AG04449 (cell line): ENCODE measurements around the gene PXDC1.

ENCODE experiments used
- CTCF ChIA-PET: fragments of 350-600 bp; formaldehyde crosslinking; extraction: SDS; loops from one replicate; lab custom pipeline; 2021; ENCODE audit warnings: antibody characterized with exemption; lab: Yijun Ruan, JAX
- POLR2A ChIA-PET: fragments of 400-600, 350-600 bp; formaldehyde crosslinking; extraction: SDS; loops from one replicate; lab custom pipeline; 2020; ENCODE audit warnings: antibody characterized with exemption, inconsistent platforms; lab: Yijun Ruan, JAX
- DNase-seq: peaks from one replicate; pipeline ENCODE4 v3.0.0-alpha.2; 2010; ENCODE audit warnings: low read depth, low spot score
- H3K4me3 ChIP-seq: 2 replicates; pipeline ENCODE4 v1.5.1; 2011; ENCODE audit warnings: low read depth, mild to moderate bottlenecking, control low read depth, low read length
- CTCF ChIP-seq: IDR thresholded peaks from one replicate; pipeline ENCODE4 v1.5.1; 2011; ENCODE audit warnings: mild to moderate bottlenecking, moderate library complexity, low read length, control low read depth, inconsistent platforms; ENCODE audit not compliant: insufficient read depth; ENCODE audit errors: missing control alignments

PXDC1 gene

GRCh38 chr6:3715285-3715684 lies 36.2 kb downstream of the PXDC1 start:
- no peak overlapping the region for H3K4me3 ChIP-seq
- ChIA-PET POLR2A (no interaction called here), CTCF (interaction anchor here (1.1 to 1.6 kb wide), 2 partner anchors 15 to 435 kb away, joined by 4 to 5 read pairs; no protein-coding TSS in a partner anchor)
- no peak for TF ChIP-seq CTCF
- DNase-seq, result no peak

GRCh38 chr6:3714768-3715167 lies 36.7 kb downstream of the PXDC1 start:
- no peak for DNase-seq
- POLR2A ChIA-PET, result no interaction called here
- no peak for TF ChIP-seq CTCF
- CTCF ChIA-PET, result interaction anchor here (1.1 to 1.6 kb wide), 2 partner anchors 16 to 435 kb away, joined by 4 to 5 read pairs; no protein-coding TSS in a partner anchor
- no peak overlapping the region for H3K4me3 ChIP-seq

- CTCF ChIA-PET, result interaction anchor here (1.6 kb wide), 1 partner anchor 434 kb away, joined by 5 read pairs; no protein-coding TSS in a partner anchor
Measured at GRCh38 chr6:3714111-3714510, 37.4 kb downstream of the PXDC1 start.

GRCh38 chr6:3712827-3713665 lies 38.5 kb downstream of the PXDC1 start:
- H3K4me3 ChIP-seq, result no peak overlapping the region
- no peak for TF ChIP-seq CTCF
- ChIA-PET POLR2A (no interaction called here), CTCF (interaction anchor here (0.8 to 1.1 kb wide), 2 partner anchors 9 to 302 kb away, joined by 3 read pairs; no protein-coding TSS in a partner anchor)
- no peak for DNase-seq

More at GRCh38 chr6:3714111-3714510, 37.4 kb downstream of the PXDC1 start:
- no peak overlapping the region for H3K4me3 ChIP-seq
- TF ChIP-seq CTCF, result no peak
- POLR2A ChIA-PET, result interaction anchor here (0.9 kb wide), 1 partner anchor 432 kb away, joined by 4 read pairs; no protein-coding TSS in a partner anchor
- no peak for DNase-seq

GRCh38 chr6:3711776-3712175 lies 39.7 kb downstream of the PXDC1 start:
- ChIA-PET CTCF (no interaction called here), POLR2A (no interaction called here)
- no peak for TF ChIP-seq CTCF
- no peak overlapping the region for H3K4me3 ChIP-seq
- DNase-seq, result no peak

- ChIA-PET POLR2A (no interaction called here), CTCF (no interaction called here)
- no peak for DNase-seq
- H3K4me3 ChIP-seq, result no peak overlapping the region
- no peak for TF ChIP-seq CTCF
Measured at GRCh38 chr6:3710403-3710802, 41.1 kb downstream of the PXDC1 start.
